ENCODE results near the gene SAPCD1.
"Not testable (repeated sequence)": the region's sequence is repeated elsewhere in the genome, so short reads cannot be mapped to it uniquely, and the experiment has no call there.

The SAPCD1 gene

DNA sequence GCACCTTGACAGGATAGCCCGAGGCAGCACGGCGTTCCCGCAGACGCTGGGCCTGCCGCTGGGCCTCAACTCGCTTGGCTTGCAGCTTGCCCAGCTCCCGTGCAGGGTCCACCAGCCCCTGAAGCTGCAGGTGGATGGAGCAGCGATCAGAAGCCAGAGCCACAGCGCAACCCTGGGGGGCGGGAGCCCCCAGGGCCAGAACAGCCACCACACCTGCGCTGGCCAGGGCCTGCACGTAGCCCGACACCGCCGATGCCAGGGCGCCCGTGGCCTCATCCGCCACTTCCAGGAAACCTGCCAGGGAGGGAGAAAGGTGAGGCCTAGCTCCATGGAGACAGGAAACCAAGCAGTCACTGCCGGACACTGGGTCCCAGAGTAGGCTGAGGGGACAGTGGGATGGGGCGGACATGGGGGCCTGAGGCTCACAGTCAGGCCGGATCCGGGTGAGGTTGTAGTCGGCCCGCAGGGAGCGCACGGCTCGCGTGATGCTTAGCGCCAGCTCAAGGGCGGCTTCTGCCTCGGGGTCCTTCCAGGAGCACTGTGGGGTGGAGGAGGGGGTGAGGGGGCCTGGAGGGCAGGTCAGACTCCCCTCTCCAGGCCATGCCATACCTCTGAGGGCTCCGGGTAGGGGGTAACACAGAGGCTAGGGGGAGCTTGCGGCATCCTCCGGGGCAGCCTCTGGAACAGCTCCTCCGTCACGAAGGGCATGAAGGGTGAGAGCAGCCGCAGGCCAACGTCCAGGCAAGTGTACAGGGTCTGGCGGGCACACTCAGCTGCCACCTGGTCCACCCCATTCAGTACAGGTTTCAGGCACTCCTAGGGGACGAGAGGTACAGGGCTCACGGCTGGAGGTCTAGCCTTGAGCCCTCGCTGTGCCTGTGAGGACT is 16.8 kb downstream of the SAPCD1 start:
- no peak for DNase-seq (ENCODE audit: low spot score)

DNA sequence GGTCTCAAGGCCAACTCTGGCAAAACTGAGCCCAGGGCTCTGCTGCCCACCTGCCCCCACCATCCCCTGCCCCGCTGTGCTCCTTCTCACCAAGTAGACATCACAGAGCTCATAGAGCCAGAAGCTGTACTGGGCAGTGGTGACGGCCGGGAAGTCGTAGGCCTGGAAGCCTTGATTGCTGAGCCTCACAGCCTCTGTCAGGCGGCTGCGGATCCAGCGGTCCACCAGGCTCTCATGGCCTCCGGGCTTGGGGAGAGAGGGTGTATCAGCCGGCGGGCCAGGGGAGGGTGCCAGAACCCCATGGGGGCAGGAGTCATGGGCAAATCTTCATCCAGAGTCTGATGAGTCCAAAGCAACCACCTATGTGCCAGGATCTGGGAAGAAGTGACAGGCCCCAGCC is 17.5 kb downstream of the SAPCD1 start:
- no peak for DNase-seq (ENCODE audit: low spot score)

DNA sequence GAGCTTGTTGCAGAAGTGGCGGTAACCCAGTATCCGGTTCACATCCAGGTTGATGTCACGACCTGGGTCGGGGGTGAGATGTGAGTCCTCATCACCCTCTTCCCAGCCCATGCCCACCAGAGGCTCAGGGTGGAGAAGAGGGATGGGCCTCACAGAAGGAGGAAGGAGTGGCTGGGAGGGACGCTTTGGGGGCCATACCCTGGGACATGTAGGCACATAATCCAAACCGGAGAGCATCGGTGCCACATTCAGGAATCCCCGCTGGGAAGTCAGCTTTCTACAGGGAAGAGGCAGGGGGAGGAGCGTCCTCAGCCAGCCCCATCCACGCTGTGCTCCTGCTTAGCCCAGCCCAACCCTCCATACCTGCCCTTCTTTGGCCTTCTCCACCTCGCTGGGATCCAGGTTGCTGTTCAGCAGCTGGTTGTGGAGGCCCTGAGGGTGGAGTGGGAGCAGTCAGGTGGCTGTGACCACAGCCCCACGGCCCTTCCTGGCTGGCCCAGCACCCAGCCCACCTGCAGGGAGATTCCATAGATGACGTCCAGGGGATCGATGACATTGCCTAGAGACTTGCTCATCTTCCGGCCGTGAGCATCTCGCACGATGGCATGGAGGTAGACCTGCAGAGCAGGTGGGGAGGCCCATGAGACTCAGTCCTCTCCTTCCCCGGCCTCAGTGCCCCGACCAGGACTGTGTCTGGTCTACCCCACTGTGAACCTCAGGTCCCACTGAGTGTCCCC is 18.2 kb downstream of the SAPCD1 start:
- no peak for DNase-seq (ENCODE audit: low spot score)

DNA sequence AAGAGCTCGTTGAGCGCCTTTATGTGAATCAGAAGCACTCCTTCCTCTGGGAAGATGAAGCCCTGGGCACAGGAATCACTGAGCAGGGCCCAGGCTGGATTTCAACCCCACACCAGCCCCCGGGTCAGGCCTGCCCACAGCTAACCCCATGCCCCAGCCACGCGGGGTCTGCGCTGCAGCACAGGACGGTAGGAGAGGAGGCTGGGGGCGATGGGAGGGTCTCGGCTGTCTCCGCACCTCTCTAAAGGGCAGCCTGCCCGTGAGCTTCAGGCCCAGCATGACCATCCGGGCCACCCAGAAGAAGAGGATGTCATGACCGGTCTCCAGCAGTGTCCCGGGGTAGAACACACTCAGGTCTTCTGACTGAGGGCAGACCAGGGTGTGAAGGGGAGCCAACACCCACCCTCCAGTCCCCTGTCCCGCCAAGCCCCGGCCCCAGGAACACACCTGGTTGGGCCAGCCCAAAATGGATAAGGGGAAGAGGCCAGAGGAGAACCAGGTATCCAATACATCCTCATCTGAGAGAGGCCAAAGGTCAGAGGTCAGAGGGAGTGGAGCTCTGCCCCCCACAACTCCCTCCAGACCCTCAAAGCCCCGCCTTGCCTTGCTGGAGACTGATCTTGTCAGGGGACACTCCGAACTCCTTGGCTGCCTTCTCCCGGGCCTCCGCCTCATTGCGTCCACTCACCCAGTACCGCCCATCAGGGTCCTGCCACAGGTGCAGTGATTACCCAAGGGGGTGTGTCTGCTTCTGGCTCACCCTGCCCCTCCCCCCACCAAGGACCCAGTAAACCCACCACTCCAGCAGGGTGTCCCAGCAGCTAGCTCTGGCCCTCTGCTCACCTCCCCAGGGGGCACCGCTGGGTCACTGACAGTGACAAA is 19.0 kb downstream of the SAPCD1 start:
- no peak for DNase-seq (ENCODE audit: low spot score)

DNA sequence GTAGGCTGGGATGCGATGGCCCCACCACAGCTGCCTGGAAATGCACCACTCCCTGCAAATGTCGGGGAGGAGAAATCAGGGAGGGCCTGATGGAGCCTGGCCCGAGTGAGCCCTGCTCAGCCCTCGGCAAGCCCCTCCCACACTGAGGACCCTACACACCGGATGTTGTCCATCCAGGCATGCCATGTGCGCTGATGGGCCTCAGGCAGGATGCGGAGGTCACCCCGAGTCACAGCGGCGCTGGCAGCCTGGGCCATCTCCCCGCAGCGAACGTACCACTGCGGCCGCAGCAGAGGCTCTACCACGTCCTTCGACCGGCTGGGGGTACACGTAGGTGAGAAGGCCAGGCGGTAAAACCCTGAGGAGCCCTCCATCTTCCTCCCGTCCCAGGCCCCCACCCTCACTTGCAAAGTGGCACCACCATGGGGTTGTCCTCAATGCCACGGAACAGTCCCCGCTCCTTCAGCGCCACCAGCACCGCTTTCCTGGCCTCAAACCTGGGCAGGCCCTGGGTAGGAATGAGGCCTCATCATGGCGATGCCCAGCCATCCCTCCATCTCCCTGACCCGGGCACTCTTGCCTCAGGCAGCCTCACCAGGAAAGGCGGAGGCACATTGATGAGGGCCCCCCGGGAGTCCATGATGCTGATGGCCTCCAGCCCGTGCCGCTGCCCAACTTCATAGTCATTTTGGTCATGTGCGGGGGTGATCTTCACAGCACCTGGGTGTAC is 19.8 kb downstream of the SAPCD1 start:
- DNase-seq (ENCODE audit: low spot score), result no peak

GRCh38 chr6:31784098-31784925 is 21.9 kb downstream of the SAPCD1 start:
- no peak for DNase-seq (ENCODE audit: low spot score)

GRCh38 chr6:31785475-31785874 is 23.0 kb downstream of the SAPCD1 start:
- no peak for DNase-seq (ENCODE audit: low spot score)

GRCh38 chr6:31791324-31792089 is 29.1 kb downstream of the SAPCD1 start:
- peak; percentile 82 for DNase-seq (ENCODE audit: low spot score)

DNA sequence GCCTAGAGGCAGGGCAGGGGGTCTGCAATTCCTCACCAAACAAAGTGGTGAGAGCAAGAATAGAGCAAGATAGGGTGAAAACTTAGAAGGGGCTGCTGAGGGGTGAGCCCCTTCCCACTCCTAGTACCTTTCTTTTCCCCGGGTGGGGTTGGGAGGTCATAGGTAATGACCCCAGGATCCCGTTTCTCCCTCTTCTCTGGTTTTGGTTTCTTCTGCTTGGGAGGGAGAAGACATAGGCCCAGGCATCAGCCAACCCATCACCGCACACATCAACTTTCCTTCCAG is 29.6 kb downstream of the SAPCD1 start:
- no peak for DNase-seq (ENCODE audit: low spot score)

DNA sequence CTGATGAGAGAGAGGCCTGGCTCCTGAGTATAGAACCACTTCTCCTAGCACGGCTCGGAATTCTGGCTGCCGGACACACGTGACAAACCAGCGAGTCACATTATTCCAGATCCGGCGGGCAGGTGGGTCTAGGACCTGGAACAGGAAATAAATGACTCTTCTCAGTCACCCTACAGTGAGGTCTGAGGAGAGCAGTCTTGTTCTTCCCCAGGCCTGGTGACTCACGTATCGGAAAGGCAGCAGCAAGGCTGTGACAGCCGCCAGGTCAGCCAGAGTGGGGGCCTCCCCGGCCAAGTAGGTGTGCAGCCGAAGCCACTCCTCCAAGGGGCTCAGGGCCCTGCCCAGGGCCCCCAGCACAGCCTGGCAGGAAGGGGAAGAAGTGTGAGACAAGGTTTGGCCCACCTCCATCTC is 30.3 kb downstream of the SAPCD1 start:
- peak; percentile 14 for DNase-seq (ENCODE audit: low spot score)

DNA sequence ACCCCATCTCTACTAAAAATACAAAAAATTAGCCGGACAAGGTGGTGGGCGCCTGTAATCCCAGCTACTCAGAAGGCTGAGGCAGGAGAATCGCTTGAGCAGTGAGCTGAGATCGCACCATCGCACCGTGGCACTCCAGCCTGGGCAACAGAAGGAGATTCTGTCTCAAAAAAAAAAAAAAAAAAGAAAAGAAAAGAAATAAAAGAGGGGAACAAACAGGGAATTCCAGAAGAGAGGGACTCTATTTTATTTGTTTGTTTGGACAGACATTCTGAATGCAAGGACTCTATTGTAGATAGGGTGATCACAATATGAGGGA is 31.4 kb downstream of the SAPCD1 start:
- DNase-seq (ENCODE audit: low spot score), result not testable (repeated sequence)

DNA sequence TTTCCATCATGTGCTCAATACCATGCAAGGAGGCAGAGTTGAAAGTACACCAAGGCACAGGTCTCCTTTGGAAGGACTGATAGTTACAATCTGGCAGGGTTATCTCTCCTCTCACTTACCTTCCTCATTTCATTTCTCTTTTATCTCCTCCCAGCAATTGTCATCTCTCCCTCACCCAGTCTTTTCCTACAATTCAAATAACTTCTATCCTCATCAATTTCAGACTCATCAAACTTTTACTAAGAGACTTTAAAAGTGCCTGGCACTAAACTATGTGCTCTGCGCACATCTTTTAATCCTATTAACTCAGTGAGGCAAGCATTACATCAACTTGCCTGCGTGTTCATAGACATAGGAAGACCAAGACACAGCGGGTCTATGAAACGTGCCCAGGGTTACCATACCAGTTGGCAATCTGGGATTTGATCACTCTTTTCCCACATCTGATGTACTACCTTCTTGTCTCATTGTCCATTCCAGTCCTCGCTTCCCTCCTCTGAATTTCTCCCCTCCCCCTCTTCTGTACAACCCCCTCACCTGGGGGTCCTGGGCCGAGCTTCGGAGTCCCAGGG is 31.9 kb downstream of the SAPCD1 start:
- peak; percentile 34 for DNase-seq (ENCODE audit: low spot score)

GRCh38 chr6:31794866-31795615 is 32.6 kb downstream of the SAPCD1 start:
- no peak for DNase-seq (ENCODE audit: low spot score)

GRCh38 chr6:31795616-31796298 is 33.3 kb downstream of the SAPCD1 start, which contains the start of gene VARS1:
TSS of gene VARS1 (minus strand) at chr6:31795752. CDS start at chr6:31795217, 535 bp downstream.
- DNase-seq (ENCODE audit: low spot score), result peak; percentile 98

- no peak for DNase-seq (ENCODE audit: low spot score)
Observed at GRCh38 chr6:31796993-31797385, 34.5 kb downstream of the SAPCD1 start.

- DNase-seq (ENCODE audit: low spot score), result no peak
Observed at GRCh38 chr6:31797588-31797987, 35.1 kb downstream of the SAPCD1 start.

DNA sequence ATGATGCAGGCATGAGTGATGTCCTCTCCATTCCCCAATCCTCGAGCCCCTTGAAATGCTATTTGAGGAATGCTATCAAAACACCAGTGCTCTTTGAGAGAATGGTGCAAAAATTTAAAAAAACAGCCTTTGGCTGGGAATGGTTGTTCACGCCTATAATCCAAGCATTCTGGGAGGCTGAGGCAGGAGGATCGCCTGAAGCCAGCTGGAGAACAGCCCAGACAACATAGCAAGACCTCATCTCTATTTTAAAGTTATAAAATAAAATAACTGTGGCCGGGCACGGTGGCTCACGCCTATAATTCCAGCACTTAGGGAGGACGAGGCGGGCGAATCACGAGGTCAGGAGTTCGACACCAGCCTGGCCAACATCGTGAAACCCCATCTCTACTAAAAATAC is 37.3 kb downstream of the SAPCD1 start:
- DNase-seq (ENCODE audit: low spot score), result no peak
